K562 (cell line): ENCODE data around the gene DOP1B. TPM values are rescaled to one million over a fixed set of nuclear protein-coding genes. Genes with fewer than 3 reads are reported as not detected.
A peak's percentile ranks its signal among the peaks of the same experiment; 100 is the strongest.

ENCODE experiments used
- ATF7 ChIP-seq: fragments of 450-650 bp; IDR thresholded peaks from 2 replicates; pipeline ENCODE4 v1.7.1; 2014; ENCODE audit warnings: mild to moderate bottlenecking, moderate library complexity
- E2F6 ChIP-seq, 2 experiments: IDR thresholded peaks; 2 replicates each; pipeline ENCODE4 v1.6.1; 2011; ENCODE audit warnings: borderline replicate concordance in 1 of 2, control low read depth in 1 of 2, low read depth in 1 of 2, low read length in 1 of 2, mild to moderate bottlenecking in 1 of 2, mixed read lengths in 1 of 2, moderate library complexity in 1 of 2; ENCODE audit not compliant: insufficient read depth in 1 of 2, insufficient read length in 1 of 2, poor library complexity in 1 of 2, severe bottlenecking in 1 of 2; ENCODE audit errors: extremely low read depth in 1 of 2
- MAZ ChIP-seq, 2 experiments: fragments of 450-650 bp in 1 of 2; sonication (generic) in 1 of 2; formaldehyde crosslinking; IDR thresholded peaks in 1 of 2; conservative IDR thresholded peaks in 1 of 2; 2 replicates each; pipeline versions ENCODE4 v1.4.0 to v1.5.0; 2020; ENCODE audit warnings: mild to moderate bottlenecking in 1 of 2, missing genetic modification reagents in 1 of 2
- OTX1 ChIP-seq: fragments of 450-650 bp; formaldehyde crosslinking; IDR thresholded peaks from 2 replicates; pipeline ENCODE4 v1.4.0; 2022; ENCODE audit warnings: mild to moderate bottlenecking
- RBM17 ChIP-seq: fragments of 200-400 bp; formaldehyde crosslinking; IDR thresholded peaks from 2 replicates; pipeline ENCODE4 v1.6.1; 2017; ENCODE audit warnings: low read depth, mild to moderate bottlenecking, low read length, borderline replicate concordance
- SRF ChIP-seq, 2 experiments: fragments of 250-450, 450-650 bp in 1 of 2; sonication (Bioruptor Pico) in 1 of 2; sonication (generic) in 1 of 2; formaldehyde crosslinking; IDR thresholded peaks; 2 replicates each; pipeline versions ENCODE4 v1.5.0 to v1.5.1; 2020 to 2022; ENCODE audit warnings: mild to moderate bottlenecking in 1 of 2, missing genetic modification reagents in 1 of 2
- YY1 ChIP-seq, 3 experiments: IDR thresholded peaks; 2 replicates each; pipeline ENCODE4 v1.6.1; 2011; ENCODE audit warnings: low read length in 2 of 3, mild to moderate bottlenecking in 2 of 3, moderate library complexity in 2 of 3, borderline replicate concordance in 1 of 3, control low read depth in 1 of 3, low read depth in 1 of 3; ENCODE audit not compliant: insufficient read depth in 3 of 3, insufficient replicate concordance in 2 of 3, control insufficient read depth in 1 of 3, insufficient read length in 1 of 3; ENCODE audit errors: extremely low read depth in 1 of 3
- ZBED1 ChIP-seq: IDR thresholded peaks from 2 replicates; pipeline ENCODE4 v1.6.1; 2014
- ZBTB17 ChIP-seq: fragments of 450-650 bp; formaldehyde crosslinking; IDR thresholded peaks from 2 replicates; pipeline ENCODE4 v1.4.0; 2020; ENCODE audit warnings: mild to moderate bottlenecking
- ZC3H4 ChIP-seq: sonication (generic); formaldehyde crosslinking; IDR thresholded peaks from 2 replicates; pipeline ENCODE4 v1.9.0; 2021; ENCODE audit warnings: missing genetic modification reagents, borderline replicate concordance
- ZNF12 ChIP-seq: sonication (generic); formaldehyde crosslinking; IDR thresholded peaks from 2 replicates; pipeline ENCODE4 v1.4.0; 2020; ENCODE audit warnings: mild to moderate bottlenecking, missing genetic modification reagents
- ZNF253 ChIP-seq: fragments of 250-450 bp; sonication (Bioruptor Pico); conservative IDR thresholded peaks from 2 replicates; pipeline ENCODE4 v1.6.1; 2021; ENCODE audit warnings: mild to moderate bottlenecking
- ZNF561 ChIP-seq: fragments of 450-650 bp; formaldehyde crosslinking; conservative IDR thresholded peaks from 2 replicates; pipeline ENCODE4 v1.4.0; 2020; ENCODE audit warnings: mild to moderate bottlenecking, moderate library complexity
- ZNF766 ChIP-seq: fragments of 200-800 bp; sonication (Bioruptor generic); conservative IDR thresholded peaks from 2 replicates; pipeline ENCODE4 v1.6.1; 2016; ENCODE audit warnings: missing genetic modification characterization, missing compliant biosample characterization
- polyA plus RNA-seq, 8 experiments: library from polyadenylated mRNA; depleted of rRNA in 4 of 8; stranded (reverse) in 5 of 8; unstranded in 3 of 8; fragments of >200 nt; fragmentation: Nextera tagmentation in 2 of 8; fragmentation: Illumina TruSeq in 1 of 8; extraction: Ambion mirVana in 2 of 8; extraction: Trizol in 1 of 8; gene quantifications; 2 replicates each; pipeline versions ENCODE4 v1.2.1 to v1.2.3, GENCODE V29; 2011 to 2014; ENCODE audit warnings: inconsistent platforms in 1 of 8, missing spikeins in 1 of 8
- total RNA-seq, 7 experiments: library from RNA; depleted of rRNA in 6 of 7; stranded (reverse); fragments of >200 nt in 6 of 7; fragmentation: Illumina TruSeq in 2 of 7; extraction: Trizol in 2 of 7; gene quantifications; 2 replicates each; pipeline versions ENCODE4 v1.2.1 to v1.2.3, GENCODE V29; 2011 to 2021; ENCODE audit warnings: low replicate concordance in 1 of 7
- TF ChIP-seq, protein P1 (sequence below): sonication (generic); formaldehyde crosslinking; IDR thresholded peaks from 2 replicates; pipeline ENCODE4 v1.9.0; 2022; ENCODE audit warnings: mild to moderate bottlenecking, missing genetic modification reagents
- TF ChIP-seq, protein P2 (sequence below): sonication (generic); formaldehyde crosslinking; IDR thresholded peaks from 2 replicates; pipeline ENCODE4 v1.8.0; 2022; ENCODE audit warnings: mild to moderate bottlenecking, low read depth, missing genetic modification reagents

DOP1B gene
- total and polyA plus RNA-seq, 9 of the 15 experiments (the other 6 are each of a cell fraction or from before 2014, with no cell fraction given): 0.04 to 2.2 (median 0.68) TPM

DNA sequence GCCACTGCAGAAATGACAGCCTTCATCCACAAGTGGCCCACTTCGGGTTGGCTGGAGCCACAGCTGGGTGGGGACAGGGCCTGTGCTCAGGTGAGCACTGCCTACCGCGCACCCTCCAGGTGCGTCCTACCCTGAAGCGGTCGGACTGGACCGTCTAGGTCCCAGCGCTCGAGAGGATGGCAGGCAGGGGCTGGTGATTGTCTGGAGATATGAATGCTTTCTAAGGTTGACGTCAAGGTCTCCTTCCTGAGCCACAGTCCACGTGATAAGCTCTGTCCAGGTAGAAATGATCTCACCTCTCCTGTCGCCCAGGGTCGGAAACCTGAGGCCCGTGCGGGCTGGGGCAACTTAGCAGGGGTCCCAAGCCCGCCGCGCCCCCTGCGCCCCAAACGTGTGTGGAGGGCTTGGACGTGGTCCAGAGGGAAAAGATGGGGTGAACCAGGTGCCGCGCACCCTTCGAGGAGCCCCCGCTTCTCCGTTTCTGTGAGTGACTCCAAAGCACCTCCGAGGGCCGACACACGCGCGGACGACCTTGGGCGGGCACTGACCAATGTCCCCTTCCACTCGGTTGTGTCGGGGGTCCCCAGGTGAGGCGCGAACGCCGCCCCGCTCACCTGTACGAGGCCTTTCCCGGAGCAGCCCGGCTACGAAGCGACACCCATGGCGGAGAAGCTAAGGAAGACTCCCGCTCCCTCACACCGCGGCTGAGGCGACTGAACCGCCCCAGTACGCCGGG lies 853 bp upstream of the DOP1B start (continued):
- 0 out of 2 replicates have a peak, but pooled peaks have one; percentile 30 for TF ChIP-seq ZBTB17 (CRISPR knock-in tag)
- no peak for TF ChIP-seq ZNF561 (CRISPR knock-in tag)
- peak; percentile 47 to 86 for TF ChIP-seq E2F6 (IDR thresholded peaks at IDR 0.05; ENCODE audit: borderline replicate concordance in 1 of 2, extremely low read depth in 1 of 2, insufficient read depth in 1 of 2, insufficient read length in 1 of 2, low read depth in 1 of 2, low read length in 1 of 2, poor library complexity in 1 of 2, severe bottlenecking in 1 of 2)
- peak in 2 of 3 experiments; percentile 7 to 35 for TF ChIP-seq YY1 (IDR thresholded peaks at IDR 0.05; ENCODE audit: borderline replicate concordance in 1 of 3, control insufficient read depth in 1 of 3, extremely low read depth in 1 of 3, insufficient read depth in 3 of 3, insufficient read length in 1 of 3, insufficient replicate concordance in 2 of 3, low read depth in 1 of 3, low read length in 2 of 3)
- TF ChIP-seq ZBED1: no peak
- no peak; the same call in 1 of the 2 replicates for TF ChIP-seq ZNF12 (CRISPR knock-in tag)
- peak in 1 of 2 experiments; percentile 79; a peak in 2 of 4 replicates for TF ChIP-seq MAZ (CRISPR knock-in tag; conservative IDR thresholded peaks at IDR 0.05 in 1 of 2, IDR thresholded peaks at IDR 0.05 in 1 of 2)
- TF ChIP-seq SRF (CRISPR knock-in tag; IDR thresholded peaks at IDR 0.05): 0 out of 4 replicates have a peak, but pooled peaks have one; percentile 18 to 20
- TF ChIP-seq, protein P1, sequence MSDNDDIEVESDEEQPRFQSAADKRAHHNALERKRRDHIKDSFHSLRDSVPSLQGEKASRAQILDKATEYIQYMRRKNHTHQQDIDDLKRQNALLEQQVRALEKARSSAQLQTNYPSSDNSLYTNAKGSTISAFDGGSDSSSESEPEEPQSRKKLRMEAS (CRISPR knock-in tag): peak; percentile 58; the same call in 1 of the 2 replicates
- TF ChIP-seq OTX1 (CRISPR knock-in tag): 0 out of 2 replicates have a peak, but pooled peaks have one; percentile 26
- TF ChIP-seq ZNF253 (CRISPR knock-in tag): no peak
- TF ChIP-seq ZC3H4 (CRISPR knock-in tag): 0 out of 2 replicates have a peak, but pooled peaks have one; percentile 27
- TF ChIP-seq RBM17: no peak
- no peak for TF ChIP-seq ZNF766 (CRISPR knock-in tag)
- TF ChIP-seq, protein P2, sequence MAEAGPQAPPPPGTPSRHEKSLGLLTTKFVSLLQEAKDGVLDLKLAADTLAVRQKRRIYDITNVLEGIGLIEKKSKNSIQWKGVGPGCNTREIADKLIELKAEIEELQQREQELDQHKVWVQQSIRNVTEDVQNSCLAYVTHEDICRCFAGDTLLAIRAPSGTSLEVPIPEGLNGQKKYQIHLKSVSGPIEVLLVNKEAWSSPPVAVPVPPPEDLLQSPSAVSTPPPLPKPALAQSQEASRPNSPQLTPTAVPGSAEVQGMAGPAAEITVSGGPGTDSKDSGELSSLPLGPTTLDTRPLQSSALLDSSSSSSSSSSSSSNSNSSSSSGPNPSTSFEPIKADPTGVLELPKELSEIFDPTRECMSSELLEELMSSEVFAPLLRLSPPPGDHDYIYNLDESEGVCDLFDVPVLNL (CRISPR knock-in tag): peak; percentile 21; the same call in 1 of the 2 replicates
- TF ChIP-seq ATF7: peak; percentile 42
